ENCODE measurements around the gene ARHGAP26. TPM values are rescaled to one million over a fixed set of nuclear protein-coding genes. Genes with fewer than 3 reads are reported as not detected.

Gene ARHGAP26
- total and polyA plus RNA-seq, 5 donors, result 13.2 to 56.9 (median 47.0) TPM

- H3K9me3 ChIP-seq (ENCODE audit: control insufficient read depth, low read length), result no peaks in the 10 kb centered on the region
- WGBS, result 76% methylated on average over 6 of the region's 6 CpGs
- H3K27me3 ChIP-seq (ENCODE audit: control insufficient read depth, insufficient read depth), result no peaks in the 10 kb centered on the region
- H3K27ac ChIP-seq (ENCODE audit: low read length), result no peak overlapping the region
- no peak overlapping the region for H3K4me3 ChIP-seq (ENCODE audit: low read length)
- intact Hi-C loops (cut with DNase I), result no loop called here
- ATAC-seq (no peak), DNase-seq (no peak)
- H3K4me1 ChIP-seq (ENCODE audit: control insufficient read depth, insufficient read depth, low read length), result no peaks in the 10 kb centered on the region
These were observed 505.6 kb downstream of the ARHGAP26 start for GRCh38 chr5:143275512-143276363.

- Histone ChIP-seq H3K27ac (ENCODE audit: low read length) (no peak overlapping the region), H3K27me3 (ENCODE audit: control insufficient read depth, insufficient read depth) (no peaks in the 10 kb centered on the region), H3K4me1 (ENCODE audit: control insufficient read depth, insufficient read depth, low read length) (no peaks in the 10 kb centered on the region), H3K4me3 (ENCODE audit: low read length) (no peak overlapping the region), H3K9me3 (ENCODE audit: control insufficient read depth, low read length) (no peaks in the 10 kb centered on the region)
- 90% methylated on average over 2 of the region's 2 CpGs for WGBS
- DNase-seq (no peak), ATAC-seq (no peak)
- intact Hi-C loops (cut with DNase I), result no loop called here
These were observed 507.4 kb downstream of the ARHGAP26 start for GRCh38 chr5:143277536-143277935.

Other genes with a start within 250 kb of the ARHGAP26 start
- gene FGF1, start 84.3 kb upstream of the ARHGAP26 start, total RNA-seq, result 10 to 100 TPM; 23.1 to 39.2 (median 30.0) TPM
- 25.0 TPM for gene FGF1, start 84.3 kb upstream of the ARHGAP26 start, polyA plus RNA-seq